DMS 273 (cell line): Measurements from ENCODE around the gene ARHGAP32.
"Not testable (repeated sequence)": the region's sequence is repeated elsewhere in the genome, so short reads cannot be mapped to it uniquely, and the experiment has no call there.

Source experiments
- DNase-seq: peaks from one replicate; lab custom pipeline; 2025; ENCODE audit not compliant: unreplicated experiment; lab: John Stamatoyannopoulos, UW

ARHGAP32 gene

GRCh38 chr11:128937480-128937879 lies 254.6 kb downstream of the ARHGAP32 start:
- no peak for DNase-seq

DNA sequence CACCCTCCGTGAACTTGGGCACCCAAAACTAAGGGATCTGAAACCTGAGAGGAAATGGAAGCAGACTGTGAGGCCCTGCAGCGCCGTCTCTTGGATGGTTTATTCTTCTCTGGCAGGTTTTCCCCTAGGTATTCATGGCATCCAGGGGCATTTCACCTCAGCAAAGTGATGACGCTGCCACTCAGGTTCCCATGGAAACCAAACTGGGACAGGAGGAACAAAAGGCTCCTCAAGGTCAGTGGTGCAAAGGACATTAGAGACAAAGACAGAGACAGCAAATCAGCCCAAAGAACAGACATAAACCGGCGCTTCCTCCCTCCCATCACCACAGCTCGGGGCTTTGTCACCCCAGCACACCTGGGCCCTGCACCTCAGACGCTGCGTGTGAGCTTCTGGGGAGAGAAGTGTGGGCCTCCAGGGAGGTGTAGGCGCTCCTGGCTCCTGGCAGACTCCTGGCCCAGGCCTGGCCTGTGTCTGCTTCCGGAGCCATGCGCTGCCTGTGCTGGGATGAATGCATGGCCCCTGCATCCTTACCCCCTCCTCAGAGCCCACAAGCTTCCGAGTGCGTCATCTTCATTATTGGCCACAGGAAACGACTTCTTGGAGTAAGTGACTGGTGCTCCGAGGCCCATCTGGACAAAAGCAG lies 255.4 kb downstream of the ARHGAP32 start:
- no peak for DNase-seq

GRCh38 chr11:128934926-128935325 lies 257.2 kb downstream of the ARHGAP32 start:
- DNase-seq: no peak

DNA sequence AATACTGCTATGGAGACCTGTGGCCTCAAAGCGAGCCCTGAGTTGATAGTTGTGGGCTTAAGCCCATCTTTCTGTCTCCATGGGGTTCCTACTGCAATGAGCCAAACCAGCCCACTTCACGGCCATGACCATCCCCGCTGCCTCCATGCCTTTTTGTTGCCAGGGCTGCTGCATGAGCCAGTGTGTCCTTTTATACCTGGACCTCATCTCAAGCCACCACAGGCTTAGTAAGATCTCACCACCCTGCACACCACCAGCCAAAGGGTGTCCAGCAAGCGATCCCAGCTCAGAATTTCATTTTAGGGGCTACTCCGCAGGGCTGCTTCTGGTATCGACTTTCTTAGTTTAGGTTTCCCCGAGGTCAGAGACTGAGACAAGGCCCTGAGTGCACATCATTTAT lies 257.8 kb downstream of the ARHGAP32 start:
- no peak for DNase-seq

DNA sequence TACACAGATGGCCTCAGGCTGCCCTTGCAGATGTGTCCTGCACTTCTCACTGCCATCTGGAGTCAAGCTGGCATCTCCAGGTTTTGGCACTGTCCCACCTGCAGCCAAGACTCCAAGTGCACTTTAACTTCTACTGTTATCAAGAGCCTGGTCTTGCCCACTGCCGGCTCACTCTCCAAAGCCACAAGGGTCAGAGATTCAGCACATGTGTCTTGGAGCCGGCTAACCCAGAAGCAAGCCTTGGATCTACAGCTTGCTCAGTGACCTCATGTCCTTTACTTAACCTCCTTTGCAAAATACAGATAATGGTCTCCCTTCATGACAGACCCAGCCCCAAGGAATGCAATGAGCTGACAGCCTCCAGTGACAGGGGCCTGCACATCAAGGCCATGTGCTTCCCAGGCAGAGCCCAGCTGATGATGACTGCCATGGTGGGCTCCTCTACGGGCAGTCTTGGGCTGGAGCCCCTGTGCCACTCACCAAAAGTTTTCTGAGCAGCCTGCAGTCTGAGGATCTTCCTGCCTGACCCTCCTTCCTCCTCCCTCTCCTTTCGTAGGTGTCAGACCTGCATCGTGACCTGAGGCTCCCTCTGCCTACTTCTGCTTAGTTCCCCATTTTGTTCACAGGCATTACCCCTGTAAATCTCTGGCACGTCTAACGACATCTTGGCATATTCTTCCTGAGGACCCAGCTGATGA lies 258.5 kb downstream of the ARHGAP32 start:
- DNase-seq: peak; percentile 86

GRCh38 chr11:128931668-128932067 lies 260.5 kb downstream of the ARHGAP32 start:
- DNase-seq: peak; percentile 64

GRCh38 chr11:128931066-128931465 lies 261.1 kb downstream of the ARHGAP32 start:
- no peak for DNase-seq

DNA sequence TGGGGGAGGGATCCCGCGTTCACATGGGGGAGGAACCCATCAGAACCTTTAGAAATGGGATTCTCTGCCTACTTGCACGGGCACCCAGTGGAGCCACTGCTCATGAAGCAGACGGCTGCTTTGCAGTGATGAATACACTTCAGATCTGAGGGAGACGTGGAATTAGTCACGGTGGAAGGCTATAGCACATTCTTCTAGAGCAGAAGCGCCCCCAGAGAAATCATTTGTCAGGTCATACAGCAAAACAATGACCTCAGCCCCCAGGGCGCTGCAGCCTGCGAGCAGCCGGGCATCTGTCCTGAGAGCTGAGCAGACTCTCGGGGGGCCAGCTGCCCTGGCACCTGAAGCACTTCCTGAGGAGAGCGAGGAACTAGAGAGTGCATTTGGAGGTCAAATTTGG lies 262.1 kb downstream of the ARHGAP32 start:
- peak; percentile 67 for DNase-seq

DNA sequence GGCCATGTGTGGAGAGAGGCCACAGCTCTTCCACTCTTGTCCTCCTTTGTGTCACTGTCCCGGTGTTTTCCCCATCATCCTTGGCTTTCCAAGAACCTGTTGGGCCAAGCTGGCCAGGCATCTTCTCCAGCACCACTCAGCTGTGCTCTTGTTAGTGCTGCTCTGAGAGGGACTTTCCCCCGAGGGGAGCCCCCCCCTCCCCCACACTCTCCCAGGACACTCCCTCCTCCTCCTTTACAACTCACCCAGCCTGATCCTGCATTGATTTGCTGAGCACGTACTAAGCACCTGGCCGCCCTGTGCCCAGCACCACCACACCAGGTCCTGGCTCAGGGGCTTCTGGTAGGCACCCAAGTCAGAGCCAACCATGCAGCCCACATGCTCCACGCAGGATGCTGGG lies 262.7 kb downstream of the ARHGAP32 start:
- no peak for DNase-seq

- DNase-seq: no peak
These were observed 263.7 kb downstream of the ARHGAP32 start for GRCh38 chr11:128928400-128928799.

- no peak for DNase-seq
These were observed 264.3 kb downstream of the ARHGAP32 start for GRCh38 chr11:128927683-128928336.

DNA sequence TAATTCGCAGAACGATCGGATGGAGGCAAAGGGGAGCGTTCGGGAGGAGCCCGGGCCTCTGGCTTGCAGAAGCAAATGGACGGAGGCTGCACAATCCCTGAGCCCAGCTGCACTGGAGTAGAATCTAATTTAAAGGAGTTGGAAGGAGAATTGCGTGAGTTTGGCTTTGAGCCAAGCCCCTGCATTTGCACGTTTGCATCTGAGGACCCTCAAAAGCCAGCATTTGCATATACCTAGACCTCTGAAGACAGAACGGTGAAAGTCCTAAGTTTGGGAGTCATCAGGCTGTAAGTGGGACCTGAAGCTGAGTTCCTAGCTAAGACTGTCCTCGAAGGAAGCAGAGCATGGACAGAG lies 265.0 kb downstream of the ARHGAP32 start:
- no peak for DNase-seq

GRCh38 chr11:128926437-128927107 lies 265.6 kb downstream of the ARHGAP32 start:
- no peak for DNase-seq

DNA sequence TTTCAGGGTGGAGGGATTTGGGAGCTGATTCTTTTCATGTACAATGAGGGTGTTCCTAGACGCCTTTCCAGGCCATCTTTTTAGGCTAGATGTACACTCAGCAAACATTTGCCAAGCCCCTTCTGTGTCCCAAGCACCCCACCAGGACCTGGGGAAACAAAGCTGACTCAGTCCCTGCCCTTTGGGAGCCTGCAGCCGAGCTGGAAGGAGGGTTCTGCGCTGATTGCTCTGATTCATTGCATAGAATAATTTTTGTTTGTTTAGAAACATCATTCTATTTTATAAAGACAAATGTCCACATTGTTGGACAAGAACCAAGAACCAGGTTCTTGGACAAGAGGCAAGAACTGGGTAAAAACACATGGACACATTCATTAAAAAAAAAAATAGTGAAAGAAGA lies 266.1 kb downstream of the ARHGAP32 start:
- no peak for DNase-seq

GRCh38 chr11:128925250-128925600 lies 266.9 kb downstream of the ARHGAP32 start:
- DNase-seq: no peak

GRCh38 chr11:128924510-128925249 lies 267.4 kb downstream of the ARHGAP32 start:
- DNase-seq: no peak

DNA sequence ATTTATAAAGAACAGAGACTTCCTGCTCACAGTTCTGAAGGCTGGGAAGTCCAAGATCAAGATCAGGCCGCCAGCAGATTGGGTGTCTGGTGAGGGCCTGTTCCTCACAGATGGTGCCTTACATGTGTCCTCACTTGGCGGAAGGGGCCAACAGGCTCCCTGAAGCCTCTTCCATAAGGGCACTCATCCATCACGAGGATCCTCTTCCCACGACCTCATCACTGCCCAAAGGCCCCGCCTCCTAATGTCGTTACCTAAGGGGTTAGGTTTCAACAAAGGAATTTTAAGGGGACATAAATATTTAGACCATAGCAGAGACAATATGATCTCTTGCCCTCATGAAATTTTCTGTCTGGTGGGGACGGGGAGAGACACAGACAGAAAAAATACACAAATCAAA lies 268.0 kb downstream of the ARHGAP32 start:
- DNase-seq: peak; percentile 15

- no peak for DNase-seq
These were observed 270.3 kb downstream of the ARHGAP32 start for GRCh38 chr11:128921793-128922192.

DNA sequence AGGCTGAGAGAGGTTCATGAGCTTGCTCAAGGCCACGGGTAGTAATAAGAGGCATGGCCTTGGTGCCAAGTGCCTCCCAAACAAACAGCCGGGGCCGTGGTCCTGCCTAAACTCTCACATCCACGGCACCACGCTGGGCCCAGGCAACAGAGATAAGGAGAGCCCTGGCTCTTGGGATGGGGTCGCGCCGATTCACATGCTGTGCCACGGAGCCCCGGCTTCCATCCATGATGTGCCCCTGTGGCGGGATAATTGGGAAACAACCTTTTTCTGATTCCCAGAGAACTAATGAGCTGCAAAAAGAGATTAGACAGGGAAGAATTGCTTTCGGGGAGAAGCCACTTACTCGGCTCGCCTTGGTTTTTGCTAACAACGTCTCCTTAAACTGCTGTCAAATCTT lies 271.5 kb downstream of the ARHGAP32 start:
- no peak for DNase-seq

DNA sequence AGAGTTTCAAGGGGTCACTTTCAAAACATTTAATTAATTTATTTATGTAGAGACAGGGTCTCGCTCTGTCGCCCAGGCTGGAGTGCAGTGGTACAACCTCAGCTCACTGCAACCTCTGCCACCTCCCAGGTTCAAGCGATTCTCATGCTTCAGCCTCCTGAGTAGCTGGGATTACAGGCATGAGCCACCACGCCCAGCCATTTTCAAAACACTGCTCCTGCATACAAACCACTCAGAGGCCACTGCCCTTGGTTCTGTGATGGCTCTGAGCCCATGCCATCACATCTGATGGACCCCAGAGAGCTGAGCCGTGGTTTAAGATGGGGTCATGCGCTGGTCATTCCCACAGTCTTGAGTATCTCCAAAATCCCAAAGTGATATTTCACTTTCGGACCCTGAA lies 272.5 kb downstream of the ARHGAP32 start:
- DNase-seq: not testable (repeated sequence)

- DNase-seq: no peak
These were observed 272.9 kb downstream of the ARHGAP32 start for GRCh38 chr11:128919216-128919615.
